A549 (cell line): ENCODE data around the gene MAP3K14. TPM values are rescaled to one million over a fixed set of nuclear protein-coding genes. Genes with fewer than 3 reads are reported as not detected.

Experiments used
- ATAC-seq, 2 experiments: fragments of 200-7000 bp in 1 of 2; fragments of >200 bp in 1 of 2; cut with Nextera tagmentation in 1 of 2; cut with Tn5 transposase in 1 of 2; 3 replicates each; pipeline versions ENCODE4 v1.8.0 to v1.9.1; 2018 to 2020; ENCODE audit warnings: mild to moderate bottlenecking in 1 of 2, moderate library complexity in 1 of 2
- CTCF ChIA-PET: fragments of 300-600 bp; sonication (Branson Sonifier 250); formaldehyde crosslinking; extraction: SDS; loops from one replicate; lab custom pipeline; 2021; ENCODE audit warnings: antibody characterized with exemption, inconsistent platforms; lab: Yijun Ruan, JAX
- POLR2A ChIA-PET: fragments of 350-600 bp; formaldehyde crosslinking; extraction: SDS; loops from one replicate; lab custom pipeline; 2021; ENCODE audit warnings: antibody characterized with exemption, inconsistent platforms; lab: Yijun Ruan, JAX
- DNase-seq, 2 experiments: peaks; one replicate each; pipeline versions ENCODE4 v3.0.0 to v3.0.0-alpha.2; 2011 to 2016; ENCODE audit warnings: low read depth in 1 of 2, low spot score in 1 of 2
- FAIRE-seq: peaks from 2 replicates; lab custom pipeline; 2011; peaks lifted over from hg19 to GRCh38; lab: Jason Lieb, UNC
- H3K27ac ChIP-seq, 2 experiments: fragments of >200 bp; sonication (Bioruptor Twin); formaldehyde crosslinking; 3 replicates each; pipeline ENCODE4 v1.5.1; 2016 to 2017
- H3K4me1 ChIP-seq: fragments of >200 bp; sonication (Bioruptor Twin); formaldehyde crosslinking; 3 replicates; pipeline ENCODE4 v1.6.1; 2016
- H3K4me2 ChIP-seq: fragments of >200 bp; sonication (Bioruptor Twin); formaldehyde crosslinking; 3 replicates; pipeline ENCODE4 v1.6.1; 2016
- H3K4me3 ChIP-seq: fragments of >200 bp; sonication (Bioruptor Twin); formaldehyde crosslinking; 3 replicates; pipeline ENCODE4 v1.5.1; 2016
- H3K9me3 ChIP-seq: fragments of >200 bp; sonication (Bioruptor Twin); formaldehyde crosslinking; 3 replicates; pipeline ENCODE4 v1.6.1; 2016
- ATOH8 ChIP-seq: fragments of 250-450 bp; sonication (Bioruptor Pico); IDR thresholded peaks from 2 replicates; pipeline ENCODE4 v1.5.0; 2020; ENCODE audit warnings: low read depth, mild to moderate bottlenecking, moderate library complexity
- BHLHE40 ChIP-seq: IDR thresholded peaks from 2 replicates; pipeline ENCODE4 v1.6.1; 2012; ENCODE audit warnings: low read depth, low read length, inconsistent platforms
- CBX2 ChIP-seq: fragments of 200-600 bp; sonication (generic); IDR thresholded peaks from 2 replicates; pipeline ENCODE4 v1.6.1; 2016; ENCODE audit warnings: low read depth, mild to moderate bottlenecking, borderline replicate concordance
- CBX8 ChIP-seq: fragments of 200-600 bp; sonication (generic); IDR thresholded peaks from 2 replicates; pipeline ENCODE4 v1.6.1; 2016
- CHD2 ChIP-seq: fragments of 150-350 bp; IDR thresholded peaks from 2 replicates; pipeline ENCODE4 v1.6.1; 2014; ENCODE audit warnings: low read length; ENCODE audit not compliant: partially characterized antibody
- CHD4 ChIP-seq: fragments of 200-600 bp; sonication (generic); IDR thresholded peaks from 2 replicates; pipeline ENCODE4 v1.6.1; 2016; ENCODE audit warnings: antibody characterized with exemption, mild to moderate bottlenecking, borderline replicate concordance
- E2F6 ChIP-seq: IDR thresholded peaks from 2 replicates; pipeline ENCODE4 v1.6.1; 2012; ENCODE audit warnings: low read depth, borderline replicate concordance
- EHF ChIP-seq: fragments of 250-450 bp; sonication (Bioruptor Pico); IDR thresholded peaks from 2 replicates; pipeline ENCODE4 v1.5.0; 2020; ENCODE audit warnings: mild to moderate bottlenecking
- EHMT2 ChIP-seq: fragments of 200-600 bp; sonication (generic); IDR thresholded peaks from 2 replicates; pipeline ENCODE4 v1.6.1; 2016; ENCODE audit warnings: antibody characterized with exemption, low read depth, mild to moderate bottlenecking, moderate library complexity
- ELK1 ChIP-seq: fragments of 150-350 bp; IDR thresholded peaks from 2 replicates; pipeline ENCODE4 v1.6.1; 2014; ENCODE audit warnings: low read depth, mild to moderate bottlenecking, low read length
- FOSL2 ChIP-seq, 2 experiments: fragments of 450-650 bp in 1 of 2; fragments of >200 bp in 1 of 2; sonication (Bioruptor Twin) in 1 of 2; formaldehyde crosslinking; IDR thresholded peaks; 2 replicates each; pipeline versions ENCODE4 v1.5.0 to v1.6.1; 2016 to 2020; ENCODE audit warnings: mild to moderate bottlenecking in 1 of 2, moderate library complexity in 1 of 2
- HDAC2 ChIP-seq: fragments of 200-600 bp; sonication (generic); IDR thresholded peaks from 2 replicates; pipeline ENCODE4 v1.6.1; 2016
- HES2 ChIP-seq: fragments of >200 bp; sonication (Bioruptor Twin); formaldehyde crosslinking; IDR thresholded peaks from 2 replicates; pipeline ENCODE4 v1.6.1; 2016
- HEYL ChIP-seq: fragments of 250-450 bp; sonication (Bioruptor Pico); IDR thresholded peaks from 2 replicates; pipeline ENCODE4 v1.8.0; 2021; ENCODE audit warnings: mild to moderate bottlenecking, moderate library complexity
- HOXA7 ChIP-seq: fragments of 250-450 bp; sonication (Bioruptor Pico); IDR thresholded peaks from 2 replicates; pipeline ENCODE4 v1.5.0; 2020; ENCODE audit warnings: mild to moderate bottlenecking, moderate library complexity
- HOXB5 ChIP-seq: fragments of 250-450 bp; sonication (Bioruptor Pico); IDR thresholded peaks from 2 replicates; pipeline ENCODE4 v1.5.0; 2020; ENCODE audit warnings: mild to moderate bottlenecking, moderate library complexity
- JUNB ChIP-seq: fragments of >200 bp; sonication (Bioruptor Twin); formaldehyde crosslinking; IDR thresholded peaks from 2 replicates; pipeline ENCODE4 v1.6.1; 2016
- KDM1A ChIP-seq: fragments of 200-600 bp; sonication (generic); IDR thresholded peaks from 2 replicates; pipeline ENCODE4 v1.6.1; 2016; ENCODE audit warnings: low read depth, mild to moderate bottlenecking
- MAFK ChIP-seq: fragments of 450-650 bp; IDR thresholded peaks from 2 replicates; pipeline ENCODE4 v1.6.1; 2014; ENCODE audit not compliant: partially characterized antibody
- MAX ChIP-seq: IDR thresholded peaks from 2 replicates; pipeline ENCODE4 v1.6.1; 2012
- MAZ ChIP-seq: fragments of 150-350 bp; IDR thresholded peaks from 2 replicates; pipeline ENCODE4 v1.6.1; 2014; ENCODE audit warnings: antibody characterized with exemption, low read depth, low read length, borderline replicate concordance
- MYC ChIP-seq: IDR thresholded peaks from 2 replicates; pipeline ENCODE4 v1.6.1; 2012; ENCODE audit warnings: mild to moderate bottlenecking, inconsistent platforms, low read length, improper control_type of control experiment, borderline replicate concordance
- NPAS2 ChIP-seq: fragments of 250-450 bp; sonication (Bioruptor Pico); IDR thresholded peaks from 2 replicates; pipeline ENCODE4 v1.8.0; 2022; ENCODE audit warnings: mild to moderate bottlenecking, moderate library complexity, borderline replicate concordance
- NR3C1 ChIP-seq: fragments of >200 bp; sonication (Bioruptor Twin); formaldehyde crosslinking; IDR thresholded peaks from 3 replicates; pipeline ENCODE4 v1.6.1; 2017
- PBX3 ChIP-seq: IDR thresholded peaks from 2 replicates; pipeline ENCODE4 v1.6.1; 2012
- PHF8 ChIP-seq: fragments of 200-600 bp; sonication (generic); IDR thresholded peaks from 2 replicates; pipeline ENCODE4 v1.6.1; 2016; ENCODE audit warnings: low read depth, mild to moderate bottlenecking, antibody characterized with exemption, moderate library complexity, borderline replicate concordance
- POLR2A ChIP-seq: IDR thresholded peaks from 2 replicates; pipeline ENCODE4 v1.6.1; 2012; ENCODE audit warnings: mild to moderate bottlenecking, low read length
- POLR2AphosphoS2 ChIP-seq: conservative IDR thresholded peaks from 2 replicates; pipeline ENCODE4 v1.6.1; 2012; ENCODE audit warnings: low read length, improper control_type of control experiment, inconsistent platforms
- RAD21 ChIP-seq, 2 experiments: fragments of >200 bp in 1 of 2; sonication (Bioruptor Twin) in 1 of 2; formaldehyde crosslinking in 1 of 2; IDR thresholded peaks in 1 of 2; conservative IDR thresholded peaks in 1 of 2; 2 replicates in 1 of 2; 3 replicates in 1 of 2; pipeline ENCODE4 v1.6.1; 2012 to 2018; ENCODE audit warnings: inconsistent platforms in 1 of 2
- RARB ChIP-seq: fragments of 250-450 bp; sonication (Bioruptor Pico); IDR thresholded peaks from 2 replicates; pipeline ENCODE4 v1.8.0; 2021; ENCODE audit warnings: mild to moderate bottlenecking, moderate library complexity
- SMC3 ChIP-seq: fragments of >200 bp; sonication (Bioruptor Twin); formaldehyde crosslinking; IDR thresholded peaks from 3 replicates; pipeline ENCODE4 v1.6.1; 2018; ENCODE audit warnings: inconsistent platforms
- SREBF2 ChIP-seq: fragments of 450-650 bp; IDR thresholded peaks from 2 replicates; pipeline ENCODE4 v1.6.1; 2014; ENCODE audit warnings: mild to moderate bottlenecking, moderate library complexity
- TFCP2L1 ChIP-seq: fragments of 250-450 bp; sonication (Bioruptor Pico); IDR thresholded peaks from 2 replicates; pipeline ENCODE4 v1.5.0; 2021; ENCODE audit warnings: mild to moderate bottlenecking
- TP53 ChIP-seq: fragments of 250-450 bp; sonication (Bioruptor Pico); IDR thresholded peaks from 2 replicates; pipeline ENCODE4 v1.5.0; 2021; ENCODE audit warnings: mild to moderate bottlenecking, moderate library complexity
- USF2 ChIP-seq: fragments of 450-650 bp; IDR thresholded peaks from 2 replicates; pipeline ENCODE4 v1.6.1; 2014; ENCODE audit warnings: antibody characterized with exemption
- ZC3H11A ChIP-seq: fragments of 450-650 bp; IDR thresholded peaks from 2 replicates; pipeline ENCODE4 v1.6.1; 2014; ENCODE audit warnings: antibody characterized with exemption, mild to moderate bottlenecking
- ZNF302 ChIP-seq: fragments of 250-450 bp; sonication (Bioruptor Pico); IDR thresholded peaks from 2 replicates; pipeline ENCODE4 v1.9.0; 2021; ENCODE audit warnings: inconsistent platforms, mild to moderate bottlenecking, moderate library complexity
- ZSCAN20 ChIP-seq: fragments of 250-450 bp; sonication (Bioruptor Pico); IDR thresholded peaks from 2 replicates; pipeline ENCODE4 v1.8.0; 2022; ENCODE audit warnings: mild to moderate bottlenecking, moderate library complexity
- WGBS: methylation state at CpG from one replicate; pipeline ENCODE4 v1.1.6; 2017; ENCODE audit errors: missing lambda C conversion rate; 5-methylcytosine and 5-hydroxymethylcytosine counted together
- polyA plus RNA-seq, 4 experiments: library from polyadenylated mRNA; depleted of rRNA in 3 of 4; stranded (reverse); fragments of >200 nt; fragmentation: RNase III in 1 of 4; extraction: RNeasy Plus Mini Kit Qiagen cat#74134 plus additional on column Dnase treatment in 1 of 4; gene quantifications; 2 replicates in 3 of 4; 3 replicates in 1 of 4; pipeline ENCODE4 v1.2.3, GENCODE V29; 2011 to 2017

Gene MAP3K14
- polyA plus RNA-seq, 2 of the 4 experiments (the other 2 are of a cell fraction) = 9.1 to 34.5 TPM

GRCh38 chr17:45227101-45227925 is 89.5 kb downstream of the MAP3K14 start:
- CTCF ChIA-PET = interaction anchor here (0.8 to 52.3 kb wide), 18 partner anchors 1 to 625 kb away, joined by 3 to 2147 read pairs (median 5); partner anchors contain the start of genes ACBD4, FMNL1, HEXIM1 and HEXIM2
- FAIRE-seq = no peak
- Histone ChIP-seq H3K4me1 (peaks cover 95% of the 10 kb centered on the region), H3K4me2 (peak overlapping the region; percentile 92), H3K9me3 (no peaks in the 10 kb centered on the region), H3K27ac (peak overlapping the region; percentile 97), H3K4me3 (0 out of 3 replicates have a peak overlapping the region, but pooled peaks have one; percentile 3)
- WGBS = 47% methylated on average over 8 of the region's 8 CpGs
- POLR2A ChIA-PET = interaction anchor here (1.3 to 2.2 kb wide), 4 partner anchors 8 to 78 kb away, joined by 3 to 37 read pairs (median 8); partner anchors contain the start of gene HEXIM1
- ATAC-seq = no peak
- DNase-seq = no peak
- TF ChIP-seq NPAS2 (CRISPR knock-in tag) (no peak), ZNF302 (CRISPR knock-in tag) (no peak), CHD2 (peak; percentile 47), CBX8 (no peak), POLR2A (no peak), EHMT2 (no peak), USF2 (no peak), MAX (peak; percentile 48; the same call in 1 of the 2 replicates), HOXB5 (no peak), SMC3 (no peak), TFCP2L1 (no peak), HES2 (no peak), ZC3H11A (no peak), ELK1 (no peak), SREBF2 (no peak), CHD4 (no peak), ATOH8 (no peak), HEYL (CRISPR knock-in tag) (no peak), HDAC2 (peak; percentile 77; the same call in 1 of the 2 replicates), EHF (CRISPR knock-in tag) (no peak), RAD21 (conservative IDR thresholded peaks at IDR 0.05 in 1 of 2, IDR thresholded peaks at IDR 0.05 in 1 of 2) (no peak), ZSCAN20 (CRISPR knock-in tag) (no peak), JUNB (no peak), HOXA7 (CRISPR knock-in tag) (no peak), E2F6 (no peak), POLR2AphosphoS2 (no peak), PBX3 (no peak), CBX2 (no peak), MAZ (no peak), BHLHE40 (no peak), NR3C1 (no peak), KDM1A (peak; percentile 94), MAFK (no peak), RARB (no peak), FOSL2 (IDR thresholded peaks at IDR 0.05) (no peak), FOSL2 (CRISPR knock-in tag; IDR thresholded peaks at IDR 0.05) (no peak; the same call in 1 of the 2 replicates), TP53 (CRISPR knock-in tag) (no peak), MYC (no peak), PHF8 (no peak)
